OCI-LY7 (cell line): ENCODE measurements around the gene MYRIP. TPM values are rescaled to one million over a fixed set of nuclear protein-coding genes. Genes with fewer than 3 reads are reported as not detected.

Experiments used
- BruUV-seq: library from RNA; stranded (reverse); fragments of 400-500 nt; replicated peaks from 2 replicates; lab custom pipeline; 2021; lab: Mats Ljungman, UMichigan
- CTCF ChIA-PET: fragments of 300-600 bp; sonication (Branson Sonifier 250); formaldehyde crosslinking; loops from one replicate; lab custom pipeline; 2022; ENCODE audit warnings: antibody characterized with exemption; ENCODE audit not compliant: unreplicated experiment; lab: Charles Lee
- POLR2A ChIA-PET: fragments of 300-600 bp; sonication (Branson Sonifier 250); formaldehyde crosslinking; loops from one replicate; lab custom pipeline; 2022; ENCODE audit warnings: antibody characterized with exemption; lab: Charles Lee
- DNase-seq: peaks from one replicate; pipeline ENCODE4 v3.0.0-alpha.2; 2015; ENCODE audit warnings: low spot score
- H2AFZ ChIP-seq: fragments of 200-600 bp; sonication (generic), shearing (Covaris generic); 2 replicates; pipeline ENCODE4 v1.6.1; 2014; ENCODE audit warnings: mild to moderate bottlenecking, antibody characterized with exemption, low read length, moderate library complexity
- H3K27ac ChIP-seq: fragments of 200-600 bp; sonication (generic); 2 replicates; pipeline ENCODE4 v1.5.1; 2014; ENCODE audit warnings: mixed run types, low read depth, mild to moderate bottlenecking, moderate library complexity, low read length, inconsistent platforms; ENCODE audit not compliant: poor library complexity, severe bottlenecking
- H3K36me3 ChIP-seq: fragments of 200-600 bp; sonication (generic); 2 replicates; pipeline ENCODE4 v1.6.1; 2014; ENCODE audit warnings: mild to moderate bottlenecking, antibody characterized with exemption, low read length, moderate library complexity, mixed read lengths; ENCODE audit not compliant: insufficient read depth
- H3K4me1 ChIP-seq: fragments of 200-600 bp; sonication (generic); 2 replicates; pipeline ENCODE4 v1.5.1; 2014; ENCODE audit warnings: mild to moderate bottlenecking, low read length; ENCODE audit not compliant: insufficient read depth, poor library complexity, severe bottlenecking
- H3K4me2 ChIP-seq: fragments of 200-600 bp; sonication (generic); 2 replicates; pipeline ENCODE4 v1.6.1; 2014; ENCODE audit warnings: mild to moderate bottlenecking, low read length
- H3K4me3 ChIP-seq: fragments of 200-600 bp; sonication (generic); 2 replicates; pipeline ENCODE4 v1.5.1; 2014; ENCODE audit warnings: mild to moderate bottlenecking, low read depth, low read length; ENCODE audit not compliant: poor library complexity, severe bottlenecking
- H3K79me2 ChIP-seq: fragments of 200-600 bp; sonication (generic); 2 replicates; pipeline ENCODE4 v1.6.1; 2016; ENCODE audit warnings: low read depth, mild to moderate bottlenecking, low read length, moderate library complexity, mixed read lengths; ENCODE audit not compliant: insufficient read depth
- H3K9me2 ChIP-seq: fragments of 200-600 bp; sonication (generic); 2 replicates; pipeline ENCODE4 v1.6.1; 2016; ENCODE audit warnings: mild to moderate bottlenecking, low read length, mixed read lengths; ENCODE audit not compliant: insufficient read depth
- H3K9me3 ChIP-seq: fragments of 200-600 bp; sonication (generic); 2 replicates; pipeline ENCODE4 v1.6.1; 2014; ENCODE audit warnings: mild to moderate bottlenecking, mixed run types, low read length, mixed read lengths
- H4K20me1 ChIP-seq: fragments of 200-600 bp; sonication (generic); 2 replicates; pipeline ENCODE4 v1.6.1; 2014; ENCODE audit warnings: mild to moderate bottlenecking, antibody characterized with exemption, low read length, moderate library complexity, mixed read lengths; ENCODE audit not compliant: insufficient read depth
- EZH2phosphoT487 ChIP-seq: fragments of 200-600 bp; sonication (generic); IDR thresholded peaks from 2 replicates; pipeline ENCODE4 v1.6.1; 2018; ENCODE audit warnings: low read depth, borderline replicate concordance, mild to moderate bottlenecking, mixed run types, antibody characterized with exemption, low read length, moderate library complexity, mixed read lengths
- intact Hi-C: fragments of 100-400 bp; cut with micrococcal nuclease; formaldehyde crosslinking; loops from one replicate; pipeline ENCODE4 v1.10.0; 2022; ENCODE audit not compliant: unreplicated experiment
- total RNA-seq, 2 experiments: library from RNA; depleted of rRNA in 1 of 2; stranded (reverse); fragments of >200 nt in 1 of 2; shearing (Covaris generic) in 1 of 2; gene quantifications; 2 replicates each; pipeline ENCODE4 v1.2.3, GENCODE V29; 2014 to 2022
- TF ChIP-seq, protein P1 (sequence below): fragments of 200-600 bp; sonication (generic); conservative IDR thresholded peaks from 2 replicates; pipeline ENCODE4 v1.5.1; 2014; ENCODE audit warnings: mild to moderate bottlenecking, antibody characterized with exemption, low read length, moderate library complexity, mixed read lengths

The MYRIP gene
- total RNA-seq, 2 experiments from 2014 or later: not detected

GRCh38 chr3:40213556-40213955, 404.1 kb downstream of the MYRIP start:
- intact Hi-C loops: no loop called here
- Histone ChIP-seq H3K27ac (no peak overlapping the region), H3K4me1 (no peaks in the 10 kb centered on the region), H3K4me3 (no peak overlapping the region), H3K9me2 (no peaks in the 10 kb centered on the region), H2AFZ (no peak overlapping the region), H3K36me3 (no peaks in the 10 kb centered on the region), H3K9me3 (no peaks in the 10 kb centered on the region), H3K4me2 (no peak overlapping the region), H3K79me2 (no peaks in the 10 kb centered on the region), H4K20me1 (no peaks in the 10 kb centered on the region)
- BruUV-seq: no TSS peak
- POLR2A ChIA-PET: interaction anchor here (0.6 kb wide), 1 partner anchor 1497 kb away, joined by 3 read pairs; no protein-coding TSS in a partner anchor
- TF ChIP-seq EZH2phosphoT487: no peak
- TF ChIP-seq, protein P1, sequence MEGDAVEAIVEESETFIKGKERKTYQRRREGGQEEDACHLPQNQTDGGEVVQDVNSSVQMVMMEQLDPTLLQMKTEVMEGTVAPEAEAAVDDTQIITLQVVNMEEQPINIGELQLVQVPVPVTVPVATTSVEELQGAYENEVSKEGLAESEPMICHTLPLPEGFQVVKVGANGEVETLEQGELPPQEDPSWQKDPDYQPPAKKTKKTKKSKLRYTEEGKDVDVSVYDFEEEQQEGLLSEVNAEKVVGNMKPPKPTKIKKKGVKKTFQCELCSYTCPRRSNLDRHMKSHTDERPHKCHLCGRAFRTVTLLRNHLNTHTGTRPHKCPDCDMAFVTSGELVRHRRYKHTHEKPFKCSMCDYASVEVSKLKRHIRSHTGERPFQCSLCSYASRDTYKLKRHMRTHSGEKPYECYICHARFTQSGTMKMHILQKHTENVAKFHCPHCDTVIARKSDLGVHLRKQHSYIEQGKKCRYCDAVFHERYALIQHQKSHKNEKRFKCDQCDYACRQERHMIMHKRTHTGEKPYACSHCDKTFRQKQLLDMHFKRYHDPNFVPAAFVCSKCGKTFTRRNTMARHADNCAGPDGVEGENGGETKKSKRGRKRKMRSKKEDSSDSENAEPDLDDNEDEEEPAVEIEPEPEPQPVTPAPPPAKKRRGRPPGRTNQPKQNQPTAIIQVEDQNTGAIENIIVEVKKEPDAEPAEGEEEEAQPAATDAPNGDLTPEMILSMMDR: no peak
- DNase-seq: no peak
- CTCF ChIA-PET: no interaction called here

DNA sequence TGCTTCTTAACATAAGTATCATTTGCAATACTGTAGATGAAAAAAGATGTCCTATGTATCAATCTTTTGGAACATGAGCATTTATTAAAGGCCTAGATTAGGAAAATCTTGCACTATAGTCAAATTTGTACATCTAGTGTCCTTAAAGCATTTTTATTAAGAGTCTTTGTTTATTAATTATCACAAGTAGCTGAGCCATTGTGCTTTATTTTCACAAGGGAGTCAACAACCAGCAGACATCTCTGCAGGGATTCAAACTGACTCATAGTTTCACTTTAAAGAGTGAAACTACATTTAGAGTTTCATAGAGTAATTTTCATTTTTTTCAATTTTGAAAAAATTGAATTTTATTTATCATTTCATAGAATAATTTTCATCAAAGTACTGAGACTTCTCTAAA, 405.6 kb downstream of the MYRIP start:
- H3K27ac ChIP-seq: no peak overlapping the region
- CTCF ChIA-PET: no interaction called here
- intact Hi-C loops: no loop called here

GRCh38 chr3:40216471-40216870, 407.1 kb downstream of the MYRIP start:
- CTCF ChIA-PET: no interaction called here
- Histone ChIP-seq H3K4me1 (no peaks in the 10 kb centered on the region), H3K9me2 (no peaks in the 10 kb centered on the region), H3K36me3 (no peaks in the 10 kb centered on the region), H4K20me1 (no peaks in the 10 kb centered on the region), H3K27ac (no peak overlapping the region), H3K4me2 (no peak overlapping the region), H3K79me2 (no peaks in the 10 kb centered on the region), H3K9me3 (no peaks in the 10 kb centered on the region), H2AFZ (no peak overlapping the region), H3K4me3 (no peak overlapping the region)
- no TSS peak for BruUV-seq
- no peak for TF ChIP-seq EZH2phosphoT487
- TF ChIP-seq, protein P1: no peak
- POLR2A ChIA-PET: no interaction called here
- no peak for DNase-seq
- intact Hi-C loops: no loop called here

More for the DNA sequence above, 405.6 kb downstream of the MYRIP start:
- BruUV-seq: no TSS peak
- no peaks in the 10 kb centered on the region for H4K20me1 ChIP-seq
- H3K9me3 ChIP-seq: no peaks in the 10 kb centered on the region
- no peak overlapping the region for H3K4me3 ChIP-seq
- no peaks in the 10 kb centered on the region for H3K36me3 ChIP-seq
- TF ChIP-seq, protein P1: no peak
- TF ChIP-seq EZH2phosphoT487: no peak
- no peak overlapping the region for H2AFZ ChIP-seq
- no peaks in the 10 kb centered on the region for H3K4me1 ChIP-seq
- no peaks in the 10 kb centered on the region for H3K9me2 ChIP-seq
- POLR2A ChIA-PET: no interaction called here
- no peaks in the 10 kb centered on the region for H3K79me2 ChIP-seq
- no peak for DNase-seq
- no peak overlapping the region for H3K4me2 ChIP-seq
